NOMO-1 (cell line): ENCODE data around the gene RNF141.

Experiments
- DNase-seq, 2 experiments: peaks; one replicate each; lab custom pipeline; 2025; ENCODE audit not compliant: unreplicated experiment in 2 of 2; lab: John Stamatoyannopoulos, UW

Gene RNF141

GRCh38 chr11:10526974-10527918, 13.7 kb downstream of the RNF141 start:
- DNase-seq, result no peak

GRCh38 chr11:10524471-10524870, 16.5 kb downstream of the RNF141 start:
- DNase-seq, result no peak

- no peak for DNase-seq
These were observed 18.1 kb downstream of the RNF141 start for GRCh38 chr11:10522921-10523320.

- DNase-seq, result no peak
These were observed 18.7 kb downstream of the RNF141 start for GRCh38 chr11:10522276-10522675.

GRCh38 chr11:10520562-10520961, 20.4 kb downstream of the RNF141 start:
- DNase-seq, result no peak

GRCh38 chr11:10519630-10520029, 21.4 kb downstream of the RNF141 start:
- DNase-seq, result no peak

GRCh38 chr11:10518891-10519290, 22.1 kb downstream of the RNF141 start:
- no peak for DNase-seq

- DNase-seq, result no peak
These were observed 22.9 kb downstream of the RNF141 start for GRCh38 chr11:10518123-10518522.

GRCh38 chr11:10515418-10515817, 25.6 kb downstream of the RNF141 start:
- DNase-seq, result no peak

GRCh38 chr11:10514709-10515108, 26.3 kb downstream of the RNF141 start:
- DNase-seq, result no peak

- no peak for DNase-seq
These were observed 26.8 kb downstream of the RNF141 start for GRCh38 chr11:10514202-10514601.

- no peak for DNase-seq
These were observed 29.8 kb downstream of the RNF141 start for GRCh38 chr11:10511181-10511621.

GRCh38 chr11:10506008-10506370, 35.0 kb downstream of the RNF141 start:
- no peak for DNase-seq

- no peak for DNase-seq
These were observed 35.5 kb downstream of the RNF141 start for GRCh38 chr11:10505278-10506007.

GRCh38 chr11:10504490-10504889, 36.5 kb downstream of the RNF141 start:
- no peak for DNase-seq

- peak; percentile 58 to 71 for DNase-seq
These were observed 37.1 kb downstream of the RNF141 start for GRCh38 chr11:10503777-10504480.

- DNase-seq, result peak; percentile 58 to 93
These were observed 37.8 kb downstream of the RNF141 start for GRCh38 chr11:10503221-10503620.

GRCh38 chr11:10502770-10503169, 38.2 kb downstream of the RNF141 start:
- peak; percentile 38 to 72 for DNase-seq

- no peak for DNase-seq
These were observed 38.8 kb downstream of the RNF141 start for GRCh38 chr11:10502065-10502680.

- no peak for DNase-seq
These were observed 40.0 kb downstream of the RNF141 start for GRCh38 chr11:10500757-10501684.
